HG02938 (cell line): ENCODE measurements around the gene SMIM10L2A.
A peak's percentile ranks its signal among the peaks of the same experiment; 100 is the strongest.
"Not testable (repeated sequence)": the region's sequence is repeated elsewhere in the genome, so short reads cannot be mapped to it uniquely, and the experiment has no call there.

ENCODE experiments used
- ATAC-seq: cut with Tn5 transposase; IDR thresholded peaks from one replicate; pipeline ENCODE4 v1.9.1; 2021; ENCODE audit warnings: mild to moderate bottlenecking, moderate library complexity; ENCODE audit not compliant: unreplicated experiment

The SMIM10L2A gene

GRCh38 chrX:135421537-135421931, 210 bp upstream of the SMIM10L2A start:
- ATAC-seq: peak; percentile 84

GRCh38 chrX:135422810-135423168, 1.0 kb downstream of the SMIM10L2A start:
- not testable (repeated sequence) for ATAC-seq

GRCh38 chrX:135423173-135423864, 1.6 kb downstream of the SMIM10L2A start:
- not testable (repeated sequence) for ATAC-seq

- no peak for ATAC-seq
Measured at GRCh38 chrX:135424469-135424868, 2.7 kb downstream of the SMIM10L2A start.

- no peak for ATAC-seq
Measured at GRCh38 chrX:135425026-135425965, 3.6 kb downstream of the SMIM10L2A start.

- ATAC-seq: no peak
Measured at GRCh38 chrX:135429429-135429828, 7.7 kb downstream of the SMIM10L2A start.

- no peak for ATAC-seq
Measured at GRCh38 chrX:135431886-135432285, 10.1 kb downstream of the SMIM10L2A start.

- no peak for ATAC-seq
Measured at GRCh38 chrX:135432453-135432852, 10.7 kb downstream of the SMIM10L2A start.

GRCh38 chrX:135432881-135433521, 11.3 kb downstream of the SMIM10L2A start:
- ATAC-seq: no peak

GRCh38 chrX:135433531-135434257, 11.9 kb downstream of the SMIM10L2A start:
- ATAC-seq: no peak

- ATAC-seq: no peak
Measured at GRCh38 chrX:135434258-135435138, 12.8 kb downstream of the SMIM10L2A start.

GRCh38 chrX:135435139-135435922, 13.6 kb downstream of the SMIM10L2A start:
- no peak for ATAC-seq

- ATAC-seq: no peak
Measured at GRCh38 chrX:135435933-135436332, 14.2 kb downstream of the SMIM10L2A start.

- ATAC-seq: no peak
Measured at GRCh38 chrX:135436456-135436855, 14.7 kb downstream of the SMIM10L2A start.

- no peak for ATAC-seq
Measured at GRCh38 chrX:135436966-135437866, 15.5 kb downstream of the SMIM10L2A start.

GRCh38 chrX:135437867-135438733, 16.4 kb downstream of the SMIM10L2A start:
- ATAC-seq: no peak

GRCh38 chrX:135438734-135439043, 16.9 kb downstream of the SMIM10L2A start:
- no peak for ATAC-seq
